SIG-M5 (cell line): ENCODE measurements around the gene TASOR2.

Source experiments
- DNase-seq: peaks from one replicate; lab custom pipeline; 2025; lab: John Stamatoyannopoulos, UW

Gene TASOR2

DNA sequence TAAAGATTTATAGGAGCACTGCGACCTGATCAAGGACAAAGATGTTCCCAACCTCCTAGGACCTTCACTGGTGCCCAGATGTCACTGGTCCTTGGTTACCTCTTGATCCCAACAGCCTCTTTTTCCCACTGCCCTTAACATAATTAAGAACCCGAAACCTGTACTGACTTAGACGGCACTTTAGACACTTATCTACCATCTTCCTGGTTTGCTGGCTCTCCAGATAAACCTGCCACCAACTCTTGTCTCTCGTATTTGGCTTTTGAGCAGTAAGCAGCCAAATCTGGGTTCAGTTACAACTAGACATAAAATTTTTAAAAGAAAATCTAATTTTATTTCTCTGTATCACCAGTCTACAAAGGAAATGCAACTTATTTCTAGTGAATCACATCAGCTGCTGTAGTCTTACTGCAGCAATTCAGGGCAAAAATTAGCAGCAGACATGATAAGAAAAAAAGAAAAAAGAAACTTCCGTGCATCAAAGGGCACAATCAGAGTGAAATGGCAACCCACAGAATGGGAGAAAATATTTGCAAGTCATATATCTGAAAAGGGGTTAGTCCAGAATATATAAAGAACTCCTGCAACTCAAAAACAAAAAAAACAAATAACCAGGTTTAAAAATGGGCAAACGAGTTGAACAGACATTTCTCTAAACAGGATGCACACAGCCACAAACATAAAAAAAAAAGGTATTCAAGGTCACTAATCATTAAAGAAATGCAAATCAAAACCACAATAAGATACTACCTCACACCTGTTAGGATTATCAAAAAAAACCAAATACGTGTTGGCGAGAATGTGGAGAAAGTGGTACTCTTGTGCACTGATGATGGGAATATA lies 27.7 kb upstream of the TASOR2 start:
- DNase-seq = no peak

DNA sequence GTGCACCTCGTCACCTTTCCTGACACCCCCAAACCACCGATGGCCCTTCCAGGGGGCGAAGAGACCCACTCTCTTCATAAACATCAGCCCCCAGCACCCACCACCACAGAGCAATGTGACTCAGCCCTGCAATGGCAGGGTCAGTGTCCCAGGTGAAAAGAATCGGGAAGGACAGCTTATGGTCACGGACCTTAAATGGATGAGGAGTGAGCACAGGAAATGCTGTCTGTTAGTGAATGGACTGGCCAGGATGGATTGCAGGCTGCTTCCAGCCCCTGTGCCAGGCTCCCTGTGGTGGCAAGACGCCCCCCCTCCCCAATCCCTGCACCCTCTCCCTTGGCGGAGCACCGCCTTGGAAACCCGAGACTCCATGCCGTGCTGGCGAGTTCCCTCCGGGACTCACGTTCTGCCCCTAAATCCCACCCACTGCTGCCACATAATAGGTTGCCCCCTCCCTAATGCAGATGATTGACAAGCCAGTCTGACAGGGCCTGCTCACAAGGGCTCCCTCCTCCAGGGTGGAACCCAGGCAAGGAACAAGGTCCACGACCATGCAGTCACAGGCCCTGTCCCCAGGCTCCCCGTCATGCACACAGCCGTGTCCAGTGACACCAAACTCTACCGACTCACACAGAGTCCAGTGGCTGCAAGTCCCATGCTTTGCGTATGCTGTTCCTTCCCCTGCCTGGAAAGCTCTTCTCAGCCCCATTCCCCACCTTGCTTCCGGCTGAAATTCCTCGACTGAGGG lies 25.6 kb upstream of the TASOR2 start:
- DNase-seq = no peak

DNA sequence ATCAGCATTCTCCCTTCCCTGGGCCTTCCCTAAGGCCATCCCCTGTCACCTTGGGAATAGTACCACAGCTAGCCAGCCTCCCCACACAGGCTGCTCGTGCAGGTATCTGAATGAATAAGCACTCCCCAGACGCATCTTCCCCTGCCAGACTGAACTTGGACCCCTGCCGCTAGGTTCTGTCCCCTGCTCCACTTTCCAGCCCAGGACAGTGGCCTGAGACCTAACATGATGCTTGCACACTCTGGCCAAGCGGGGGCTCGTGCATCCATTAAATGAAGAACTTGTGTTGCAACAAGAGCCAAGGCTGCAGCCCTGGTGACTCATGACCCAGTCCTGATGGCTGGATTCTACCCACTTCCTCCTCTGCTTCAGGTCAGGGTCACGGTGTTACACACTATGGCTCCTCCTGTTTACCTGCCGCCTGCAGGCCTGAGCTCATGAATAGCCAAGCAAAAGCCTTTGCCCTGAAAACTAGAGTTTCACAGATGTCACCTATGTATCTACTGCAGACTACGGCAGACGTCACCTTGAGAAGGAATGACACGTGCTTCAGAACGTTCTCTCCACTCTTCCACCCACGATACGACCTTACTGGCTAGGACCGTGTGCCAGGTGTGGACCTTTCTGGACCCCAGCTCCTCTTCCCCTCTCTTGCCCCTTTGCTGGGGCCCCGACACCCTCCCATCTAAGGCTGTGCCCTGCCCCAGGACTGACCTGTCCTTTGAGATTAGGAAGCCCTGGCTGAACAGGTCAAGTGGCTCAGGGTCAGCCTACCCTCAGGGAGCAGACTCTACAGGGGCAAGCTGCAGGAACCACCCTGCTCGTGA lies 24.7 kb upstream of the TASOR2 start:
- DNase-seq = no peak

DNA sequence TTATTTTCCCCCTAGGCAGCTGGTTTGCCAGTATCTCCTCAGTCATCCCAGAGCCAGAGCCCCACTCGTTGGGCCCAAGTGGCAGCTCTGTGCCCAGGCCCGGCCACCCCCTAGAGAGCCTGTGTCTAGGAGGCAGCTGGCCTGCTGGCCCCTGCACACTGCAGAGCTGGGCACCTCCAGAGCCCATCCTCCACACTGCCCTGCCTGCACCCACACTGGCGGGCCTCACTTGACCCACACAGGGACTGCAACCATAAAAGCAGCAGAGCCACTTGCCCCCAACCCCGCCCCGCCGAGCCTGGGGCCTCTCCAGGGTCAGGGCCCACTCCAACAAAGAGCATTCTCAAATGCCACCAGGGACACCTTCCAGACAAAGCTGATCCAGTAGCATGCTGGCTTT lies 23.6 kb upstream of the TASOR2 start:
- no peak for DNase-seq

DNA sequence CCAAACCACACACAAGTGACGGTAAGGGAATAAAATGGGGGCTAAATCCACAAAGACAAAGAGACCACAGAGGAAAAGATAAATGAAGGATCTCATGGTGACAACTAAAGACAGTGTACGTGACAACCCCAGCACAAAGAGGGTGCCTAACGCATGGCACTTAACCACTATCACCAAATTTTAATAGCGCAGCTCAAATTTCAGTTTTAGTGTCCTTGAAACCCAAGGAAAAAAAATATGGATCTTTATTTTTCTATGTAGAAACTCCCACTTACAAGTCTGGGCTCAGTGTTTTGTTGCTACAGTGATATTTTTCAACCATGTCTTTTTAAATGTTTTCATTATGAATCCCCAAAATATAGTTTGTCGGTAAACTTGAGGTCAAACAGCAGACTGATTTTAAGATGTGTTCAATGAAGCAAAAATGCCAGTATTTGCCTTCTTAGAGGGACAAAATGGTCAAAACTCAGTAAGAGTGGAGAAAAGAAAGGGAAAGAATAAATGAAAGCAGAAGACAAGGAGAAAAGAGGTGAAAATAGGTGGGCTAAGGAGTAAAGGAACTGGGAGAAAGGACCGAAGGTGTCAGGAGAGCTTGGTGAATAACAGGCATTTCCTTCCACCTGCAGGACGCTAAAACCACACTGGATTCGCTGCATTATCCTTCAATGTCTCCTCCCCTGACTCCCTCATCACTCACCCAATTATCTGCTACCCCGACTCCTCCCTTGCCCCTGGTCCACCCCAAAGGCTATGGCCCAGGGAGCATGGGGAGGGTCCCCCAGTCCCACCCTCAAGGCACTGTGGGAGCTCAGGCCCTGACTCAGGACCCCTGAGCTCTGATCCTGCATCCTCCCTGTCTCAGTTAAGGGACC lies 21.7 kb upstream of the TASOR2 start:
- no peak for DNase-seq

DNA sequence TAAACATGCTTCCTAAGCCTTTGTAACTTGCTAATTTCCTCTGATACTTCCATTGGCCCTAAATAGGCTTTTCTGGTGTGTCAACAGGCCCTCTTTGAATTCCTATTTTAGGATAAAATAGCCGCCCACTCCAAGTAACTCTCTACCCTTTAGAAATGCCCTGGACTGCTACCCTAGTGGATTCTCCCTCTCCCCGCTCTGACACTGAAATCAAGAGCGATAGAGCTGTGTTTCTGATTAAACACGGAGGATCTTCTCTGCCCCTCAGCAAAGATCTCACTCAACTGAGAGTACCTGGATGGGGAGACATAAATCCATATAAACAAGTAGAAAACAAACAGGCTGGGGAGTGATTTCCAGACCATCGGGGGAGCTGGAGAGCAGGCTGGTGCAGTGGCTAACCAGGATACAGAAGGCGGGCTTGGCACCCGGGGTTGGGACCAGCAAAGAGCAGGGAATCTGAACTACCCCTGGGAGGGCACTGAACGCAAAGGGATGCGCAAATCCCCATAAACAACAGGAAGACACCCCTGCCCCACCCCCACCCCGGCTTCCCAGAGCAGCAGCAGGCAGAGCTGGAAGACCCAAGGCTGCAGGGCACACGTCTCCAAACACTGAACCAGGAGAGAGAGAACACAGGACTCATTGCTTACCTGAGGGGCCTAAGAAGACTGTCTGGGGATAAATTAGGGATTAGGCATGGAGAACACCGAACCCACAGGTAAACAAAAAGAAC lies 20.8 kb upstream of the TASOR2 start:
- DNase-seq = no peak

DNA sequence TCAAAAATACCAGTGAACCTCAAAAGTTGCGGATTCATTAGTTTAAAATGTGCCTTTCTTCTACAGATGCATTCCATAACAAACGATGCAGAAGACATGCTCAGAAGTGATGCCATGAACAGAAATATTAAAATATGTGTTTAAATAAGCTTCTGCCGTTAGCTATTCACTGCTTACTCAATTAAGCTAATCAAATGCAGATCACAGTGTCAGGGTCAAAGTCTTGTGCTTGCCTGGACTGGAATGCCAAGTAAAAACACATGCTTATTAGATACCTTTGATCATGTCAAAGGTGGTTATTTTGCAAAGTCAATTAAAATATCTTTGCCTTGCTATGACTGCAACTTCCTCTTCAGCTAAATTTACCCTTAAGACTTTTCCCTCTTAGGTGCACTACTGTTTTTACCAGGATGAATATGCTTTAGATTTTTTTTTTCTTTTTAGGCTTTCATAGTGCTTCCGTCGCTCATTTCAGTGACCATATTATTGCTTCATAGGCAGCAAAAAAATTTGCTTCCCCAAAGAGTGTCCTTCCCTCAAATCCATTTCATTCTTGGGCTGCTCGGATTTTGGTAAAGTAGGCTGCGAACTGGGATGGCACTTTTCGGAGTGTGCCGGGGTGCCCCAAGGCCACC lies 19.1 kb upstream of the TASOR2 start:
- no peak for DNase-seq

DNA sequence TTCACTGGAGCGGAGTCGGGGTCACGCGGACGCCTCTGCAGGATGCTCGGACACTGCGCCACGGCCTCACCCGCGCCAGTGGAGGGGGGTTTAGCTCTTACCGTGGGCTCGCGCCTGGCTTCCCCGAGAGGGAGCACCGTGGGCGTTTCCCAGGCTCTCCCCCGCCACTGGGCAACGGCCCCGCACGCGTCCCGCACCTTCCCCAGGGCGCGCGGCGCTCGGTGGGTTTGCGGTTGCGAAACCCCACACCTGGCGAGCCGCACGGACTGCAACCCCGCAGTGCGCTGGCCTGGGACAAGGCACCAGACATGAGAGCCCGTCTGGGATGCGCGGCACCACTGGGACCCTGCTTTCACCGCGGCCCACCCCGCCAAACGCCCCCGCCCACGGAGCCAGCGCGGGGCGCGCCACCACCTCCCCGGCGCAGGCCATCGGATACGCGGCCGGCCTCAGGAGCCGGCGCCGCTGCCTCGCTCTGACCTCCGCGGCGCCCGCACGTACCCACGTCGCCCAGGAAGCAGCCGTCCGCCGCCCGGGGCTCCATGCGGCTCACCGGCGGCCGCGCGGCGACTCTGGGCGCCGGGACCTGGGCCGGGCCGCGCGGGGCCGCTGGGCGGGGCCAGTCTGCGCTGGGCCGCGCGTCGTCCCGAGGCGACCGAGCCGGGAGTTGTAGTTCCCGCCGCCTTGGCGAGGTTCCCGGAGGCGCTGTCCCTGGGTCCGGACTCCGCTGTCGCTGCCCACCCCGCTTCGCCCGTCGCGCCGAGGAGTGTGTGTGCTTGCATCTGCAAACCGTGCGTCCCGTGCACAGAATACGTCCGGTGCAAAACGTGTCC lies 18.4 kb upstream of the TASOR2 start, which contains the start of gene ASB13:
Gene ASB13 (minus strand): TSS at position 588 of the 833 bp plus-strand sequence. CDS start 44 bp downstream, at position 544.
- DNase-seq = no peak

DNA sequence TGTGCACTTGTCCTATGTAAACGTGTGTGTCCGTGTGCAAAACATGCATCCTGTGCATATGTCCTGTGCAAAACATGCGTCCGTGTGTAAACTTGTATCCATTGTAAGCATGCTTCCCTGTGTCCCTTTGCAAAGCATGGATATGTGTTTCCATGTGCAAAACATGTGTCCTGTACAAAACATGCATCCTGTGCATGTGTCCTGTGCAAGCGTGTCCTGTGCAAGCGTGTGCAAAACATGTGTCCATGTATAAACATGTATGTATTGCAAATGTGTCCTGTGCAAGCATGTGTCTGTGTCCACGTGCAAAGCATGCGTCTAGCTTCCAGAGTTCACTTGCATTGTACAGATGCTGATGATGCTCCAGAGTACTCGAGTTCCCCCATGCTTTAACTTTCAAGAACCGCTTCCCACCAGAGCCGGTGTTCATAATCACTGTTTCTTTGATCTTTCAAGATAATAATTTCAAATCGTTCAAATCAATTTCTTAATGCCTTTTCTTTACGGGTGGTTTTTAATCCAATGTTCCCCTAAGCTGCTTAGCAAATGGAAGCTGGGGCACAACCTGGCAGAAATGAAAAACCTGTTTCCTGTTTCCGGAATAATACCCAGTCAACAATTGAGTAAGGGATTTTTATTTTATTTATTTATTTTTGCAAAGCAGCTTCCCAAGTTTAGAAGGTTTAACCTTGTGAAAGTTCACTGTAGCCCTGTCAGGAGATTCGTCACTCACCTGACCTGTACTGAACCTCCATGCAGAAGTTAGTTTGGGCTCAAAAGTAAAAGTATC lies 17.6 kb upstream of the TASOR2 start:
- DNase-seq = no peak

DNA sequence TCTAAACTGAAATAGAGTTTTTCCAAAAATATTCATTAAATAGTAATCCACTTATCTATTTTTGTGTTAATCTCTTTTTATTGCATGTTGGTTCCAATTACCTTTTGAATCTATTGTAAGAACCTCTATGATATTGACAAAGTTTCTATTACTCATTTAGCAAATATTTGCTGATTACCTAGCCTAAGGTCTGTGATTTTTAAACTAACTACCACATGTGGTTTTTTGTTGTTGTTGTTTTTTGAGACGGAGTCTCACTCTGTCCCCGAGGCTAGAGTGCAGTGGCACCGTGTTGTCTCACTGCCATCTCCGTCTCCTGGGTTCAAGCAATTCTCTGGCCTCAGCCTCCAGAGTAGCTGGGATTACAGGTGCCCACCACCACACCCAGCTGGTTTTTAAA lies 16.2 kb upstream of the TASOR2 start:
- no peak for DNase-seq

DNA sequence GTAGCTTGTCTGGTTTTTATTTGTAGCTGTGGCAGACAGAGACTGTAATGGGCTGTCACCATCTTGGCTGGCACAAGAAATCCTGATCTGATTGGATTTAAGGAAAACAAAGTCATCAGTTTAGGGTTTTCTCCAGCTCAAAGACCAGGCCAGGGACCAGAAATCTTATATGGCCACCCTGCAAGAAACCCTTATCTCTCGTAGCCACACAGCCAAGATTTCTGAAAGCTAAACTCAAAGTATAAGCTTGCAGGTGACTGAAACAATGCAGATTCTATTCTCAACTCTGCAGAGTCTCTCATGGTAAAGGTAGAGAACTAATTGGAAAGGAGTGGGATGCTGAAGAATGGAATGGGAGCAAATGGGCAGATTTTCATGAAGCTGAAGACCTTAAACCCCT lies 15.0 kb upstream of the TASOR2 start:
- no peak for DNase-seq

DNA sequence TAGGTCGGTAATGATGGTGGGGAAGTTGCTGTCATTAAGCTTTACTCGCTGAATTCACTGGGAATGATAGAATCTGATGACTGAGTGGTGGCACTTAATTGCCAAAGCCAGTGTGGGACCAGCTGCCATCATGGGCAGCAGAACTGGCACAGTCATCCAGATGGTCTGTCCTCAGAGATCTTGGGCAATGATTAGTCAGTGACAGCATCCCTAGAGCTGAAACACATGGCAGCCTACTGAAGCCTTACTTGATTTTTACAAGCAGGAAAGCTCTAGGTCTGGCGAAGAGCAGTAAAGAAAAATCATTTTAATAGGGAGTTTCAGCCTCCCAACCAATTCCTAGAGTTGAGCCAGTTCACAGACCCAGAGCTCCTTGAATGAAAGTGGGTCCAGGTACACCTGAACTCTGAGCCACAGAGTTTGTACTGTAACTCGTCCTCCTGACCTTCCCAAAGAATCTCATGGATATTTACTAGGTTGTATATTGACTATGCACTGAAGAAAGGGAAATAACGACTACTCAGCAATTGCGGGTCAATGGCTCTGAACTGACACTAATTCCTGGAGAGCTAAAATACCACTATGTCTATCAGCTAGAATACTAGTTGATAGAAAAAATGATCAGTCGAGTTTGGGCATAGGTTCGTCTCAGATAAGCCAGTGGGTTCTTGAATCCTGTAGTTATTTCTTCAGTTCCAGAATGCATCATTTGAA lies 13.8 kb upstream of the TASOR2 start:
- no peak for DNase-seq

DNA sequence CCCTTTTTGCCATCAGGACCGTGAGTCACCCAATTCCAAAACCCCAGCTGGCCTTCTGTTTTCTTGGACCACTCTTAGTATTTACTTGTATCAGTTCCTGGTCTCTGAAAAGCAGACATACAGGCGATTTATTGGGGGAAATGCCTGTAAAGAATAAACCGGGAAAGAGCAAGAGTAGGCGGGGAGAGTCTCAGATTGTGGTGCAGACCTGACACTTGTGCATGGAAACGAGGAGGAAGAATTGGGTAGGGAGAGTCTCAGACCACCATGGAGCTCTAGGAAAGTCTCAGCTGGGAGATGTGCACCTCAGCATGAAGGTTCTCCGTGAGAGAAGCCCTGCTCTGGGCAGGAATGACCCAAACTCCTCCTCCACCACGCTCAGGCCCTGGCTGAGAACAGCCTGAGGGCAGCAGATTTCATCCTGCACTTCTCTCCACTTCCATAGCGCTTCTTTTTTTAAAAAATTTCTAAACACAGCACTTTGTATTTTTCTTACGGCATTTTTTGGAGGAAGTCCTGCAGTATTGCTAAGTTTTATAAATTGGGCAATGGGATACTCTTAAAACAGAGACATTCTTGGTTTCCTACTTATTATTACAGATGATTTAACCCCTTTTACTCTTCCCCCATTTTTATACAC lies 6.1 kb upstream of the TASOR2 start:
- DNase-seq = no peak

DNA sequence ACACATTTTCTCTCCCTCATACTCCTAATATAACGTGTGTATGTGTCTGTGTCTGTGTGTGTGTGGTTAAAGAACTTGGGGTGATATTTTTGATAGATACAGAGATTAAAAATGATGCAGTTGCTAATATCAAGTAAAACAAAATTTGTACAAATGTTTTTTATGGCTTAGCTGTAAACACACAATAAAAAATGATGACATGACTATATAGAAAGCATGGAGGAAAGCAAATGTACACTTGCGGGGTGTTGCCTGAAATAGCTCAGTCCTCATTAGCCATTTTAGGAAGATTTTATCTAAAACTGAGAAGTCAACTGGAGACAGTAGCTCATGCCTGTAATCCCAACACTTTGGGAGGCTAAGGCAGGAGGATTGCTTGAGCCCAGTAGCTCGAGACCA lies 5.6 kb upstream of the TASOR2 start:
- DNase-seq = no peak

DNA sequence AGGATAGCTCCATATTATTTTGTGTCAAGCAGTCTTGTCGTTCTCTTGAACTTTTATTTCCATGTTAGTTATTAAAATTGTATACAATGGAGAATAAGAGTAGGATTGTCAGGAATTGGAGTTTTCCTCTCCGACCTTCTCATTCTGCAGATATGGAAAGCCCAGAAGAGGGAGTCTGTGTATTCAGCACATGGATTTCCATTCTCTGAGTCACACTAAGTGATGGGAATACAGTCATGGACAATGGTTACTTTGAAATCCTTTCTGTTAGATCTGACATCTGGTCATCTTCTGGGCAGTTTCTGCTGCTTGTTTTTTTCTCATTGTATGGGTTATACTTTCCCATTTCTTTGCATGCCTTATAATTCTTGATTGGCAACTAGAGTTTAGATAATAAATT lies 5.0 kb upstream of the TASOR2 start:
- no peak for DNase-seq

DNA sequence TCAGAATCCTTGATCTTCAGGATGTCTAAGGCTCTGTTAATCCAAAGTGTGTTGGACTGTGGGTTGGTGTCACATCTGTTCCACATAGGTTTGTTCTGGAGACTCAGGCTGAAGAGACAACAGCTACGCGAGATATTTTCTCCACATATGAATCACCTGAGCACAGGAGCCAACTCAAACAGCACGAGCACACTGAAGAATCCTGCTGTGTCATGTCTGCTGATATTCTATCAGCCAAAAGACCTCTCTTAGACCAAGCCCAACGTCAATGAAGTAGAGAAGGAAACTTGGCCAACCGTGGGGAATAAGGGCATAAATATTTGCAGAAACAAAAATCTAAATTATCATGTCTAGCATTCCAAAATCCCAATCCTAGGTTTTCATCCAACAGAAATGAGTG lies 2.7 kb upstream of the TASOR2 start:
- no peak for DNase-seq

DNA sequence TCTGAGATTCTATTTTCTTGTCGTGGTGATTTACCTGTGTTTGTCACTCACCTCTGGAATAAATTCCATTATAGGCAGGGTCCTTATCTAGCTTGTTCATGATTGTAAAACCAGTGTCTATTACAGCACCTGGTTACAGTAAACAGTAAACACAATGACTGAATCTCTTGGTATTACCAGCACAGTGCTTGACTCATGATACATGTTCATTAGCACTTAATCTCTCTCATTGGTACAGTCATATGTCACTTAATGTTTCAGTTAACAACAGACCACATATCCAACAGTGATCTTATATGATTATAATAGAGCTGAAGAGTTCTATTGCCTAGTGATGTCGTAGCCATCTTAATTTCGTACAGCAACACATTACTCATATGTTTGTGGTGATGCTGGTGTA lies 1.6 kb upstream of the TASOR2 start:
- no peak for DNase-seq
